NB4 (cell line): Measurements from ENCODE around the gene VPS9D1.

Experiments
- POLR2A ChIP-seq: IDR thresholded peaks from 2 replicates; pipeline ENCODE4 v1.6.1; 2011; ENCODE audit warnings: mild to moderate bottlenecking; ENCODE audit not compliant: insufficient read length; ENCODE audit errors: extremely low read depth
- TF ChIP-seq, protein P1 (sequence below): IDR thresholded peaks from one replicate; pipeline ENCODE4 v1.5.1; 2012; ENCODE audit warnings: low read depth, low read length
- TF ChIP-seq, protein P2 (sequence below): IDR thresholded peaks from 2 replicates; pipeline ENCODE4 v1.6.1; 2011; ENCODE audit warnings: low read depth, low read length

DNA sequence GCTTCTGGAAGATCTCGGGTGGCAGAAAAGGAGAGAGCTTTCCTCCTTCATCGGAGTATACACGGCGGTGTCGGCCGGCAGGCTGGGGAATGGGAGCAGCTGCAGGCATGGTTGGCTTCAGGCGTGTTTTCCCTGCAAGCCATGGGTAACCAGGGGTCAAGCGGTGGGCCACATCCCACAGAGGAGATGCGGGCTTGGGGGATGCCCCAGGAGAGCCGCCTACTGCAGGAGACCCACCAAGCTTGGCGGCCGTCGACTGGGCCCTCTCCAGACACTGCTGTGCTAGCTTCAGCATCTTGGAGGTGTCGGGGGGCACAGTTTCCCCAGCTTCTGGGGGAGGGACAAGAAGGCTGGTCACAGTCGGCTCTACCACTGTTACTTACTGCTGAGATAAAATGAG, 4.2 kb downstream of the VPS9D1 start:
- TF ChIP-seq, protein P1, sequence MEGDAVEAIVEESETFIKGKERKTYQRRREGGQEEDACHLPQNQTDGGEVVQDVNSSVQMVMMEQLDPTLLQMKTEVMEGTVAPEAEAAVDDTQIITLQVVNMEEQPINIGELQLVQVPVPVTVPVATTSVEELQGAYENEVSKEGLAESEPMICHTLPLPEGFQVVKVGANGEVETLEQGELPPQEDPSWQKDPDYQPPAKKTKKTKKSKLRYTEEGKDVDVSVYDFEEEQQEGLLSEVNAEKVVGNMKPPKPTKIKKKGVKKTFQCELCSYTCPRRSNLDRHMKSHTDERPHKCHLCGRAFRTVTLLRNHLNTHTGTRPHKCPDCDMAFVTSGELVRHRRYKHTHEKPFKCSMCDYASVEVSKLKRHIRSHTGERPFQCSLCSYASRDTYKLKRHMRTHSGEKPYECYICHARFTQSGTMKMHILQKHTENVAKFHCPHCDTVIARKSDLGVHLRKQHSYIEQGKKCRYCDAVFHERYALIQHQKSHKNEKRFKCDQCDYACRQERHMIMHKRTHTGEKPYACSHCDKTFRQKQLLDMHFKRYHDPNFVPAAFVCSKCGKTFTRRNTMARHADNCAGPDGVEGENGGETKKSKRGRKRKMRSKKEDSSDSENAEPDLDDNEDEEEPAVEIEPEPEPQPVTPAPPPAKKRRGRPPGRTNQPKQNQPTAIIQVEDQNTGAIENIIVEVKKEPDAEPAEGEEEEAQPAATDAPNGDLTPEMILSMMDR, result no peak
- TF ChIP-seq POLR2A, result no peak
- TF ChIP-seq, protein P2, sequence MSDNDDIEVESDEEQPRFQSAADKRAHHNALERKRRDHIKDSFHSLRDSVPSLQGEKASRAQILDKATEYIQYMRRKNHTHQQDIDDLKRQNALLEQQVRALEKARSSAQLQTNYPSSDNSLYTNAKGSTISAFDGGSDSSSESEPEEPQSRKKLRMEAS, result no peak
